HT1080 (cell line): Measurements from ENCODE around the gene TBX15. TPM values are rescaled to one million over a fixed set of nuclear protein-coding genes. Genes with fewer than 3 reads are reported as not detected.
A peak's percentile ranks its signal among the peaks of the same experiment; 100 is the strongest.
"Not testable (repeated sequence)": the region's sequence is repeated elsewhere in the genome, so short reads cannot be mapped to it uniquely, and the experiment has no call there.

Source experiments
- DNase-seq: peaks from one replicate; pipeline ENCODE4 v3.0.0-alpha.2; 2015; ENCODE audit warnings: low read depth
- total RNA-seq: library from RNA; depleted of rRNA; stranded (reverse); fragments of >200 nt; shearing (Covaris generic); gene quantifications from 2 replicates; pipeline ENCODE4 v1.2.3, GENCODE V29; 2014

Gene TBX15
- total RNA-seq, 1 experiment from 2014 or later: 0.03 TPM

GRCh38 chr1:118928739-118929554 lies 59.2 kb downstream of the TBX15 start:
- DNase-seq: peak; percentile 7

DNA sequence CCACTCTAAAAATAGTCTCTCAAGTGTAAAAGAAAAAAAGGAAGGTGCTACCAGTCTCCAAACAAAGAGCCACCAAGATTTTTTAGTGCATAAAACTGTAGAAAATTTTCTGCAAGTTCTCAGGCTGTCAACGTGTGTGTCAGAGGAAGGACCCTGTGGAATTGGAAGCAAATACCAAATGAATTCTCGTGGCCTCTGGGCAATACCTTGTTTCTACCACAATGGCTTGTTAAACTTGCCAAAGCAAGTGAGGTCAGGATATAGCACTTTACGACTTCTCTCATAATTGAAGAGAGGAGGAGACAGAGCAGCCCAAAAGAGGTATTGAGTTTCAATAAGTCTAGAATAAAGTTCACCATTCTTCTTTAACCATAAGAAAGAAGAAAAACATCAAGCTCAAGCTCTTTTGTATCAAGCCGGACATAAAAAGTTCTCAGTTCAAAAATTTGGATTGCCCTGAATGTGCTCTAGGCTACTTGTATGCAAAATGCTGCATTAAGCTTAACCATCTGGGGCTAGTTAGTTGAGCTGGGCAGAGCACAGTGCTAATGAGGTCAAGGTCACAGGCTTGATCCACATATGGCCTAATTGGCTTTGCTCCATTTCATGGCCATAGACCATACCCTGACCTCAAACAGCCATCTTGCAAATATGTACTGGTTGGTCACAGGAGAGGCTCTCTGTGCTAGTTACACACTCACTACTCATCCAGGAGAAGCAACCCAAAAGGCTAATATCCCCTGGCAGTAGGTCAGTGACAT lies 60.5 kb downstream of the TBX15 start:
- no peak for DNase-seq

- DNase-seq: no peak
Observed at GRCh38 chr1:118926261-118926660, 61.9 kb downstream of the TBX15 start.

DNA sequence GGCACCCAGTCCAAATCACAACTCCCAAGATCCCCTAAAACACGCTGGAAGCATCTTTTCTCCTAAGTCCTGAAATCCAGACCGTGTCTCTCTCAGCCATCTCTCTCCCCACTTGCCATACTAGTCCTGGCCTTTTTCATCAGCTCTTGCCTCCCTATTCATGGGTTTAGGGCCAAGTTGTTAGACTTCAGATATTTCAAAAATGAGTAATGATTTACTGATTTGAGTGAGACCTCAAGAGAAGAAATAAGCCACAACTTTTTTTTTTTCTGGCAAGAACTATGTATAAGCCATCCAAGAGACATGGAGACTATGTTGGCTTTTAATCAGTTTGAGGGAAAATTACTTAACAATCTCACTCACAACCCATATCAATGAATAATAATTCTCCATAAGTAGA lies 62.5 kb downstream of the TBX15 start:
- no peak for DNase-seq

DNA sequence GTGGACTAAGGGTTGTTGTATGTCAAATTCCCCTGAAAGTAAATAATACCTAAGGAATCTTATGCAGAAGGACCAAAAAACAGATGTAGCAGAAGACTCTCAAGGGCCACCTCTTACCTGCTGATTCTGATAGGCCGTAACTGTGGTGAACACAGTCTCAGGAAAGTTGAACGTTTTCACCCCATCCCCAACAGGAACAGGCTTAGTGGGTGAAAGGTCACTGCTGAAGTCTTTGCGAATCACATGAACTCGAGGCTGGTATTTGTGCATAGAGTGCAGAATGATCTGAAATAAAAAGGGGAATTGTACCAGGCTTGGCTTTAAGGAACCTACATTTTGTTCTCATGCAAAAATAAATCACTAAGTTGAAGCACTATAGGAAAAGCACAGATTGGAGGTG lies 64.8 kb downstream of the TBX15 start:
- no peak for DNase-seq

GRCh38 chr1:118921994-118922393 lies 66.1 kb downstream of the TBX15 start:
- DNase-seq: no peak

DNA sequence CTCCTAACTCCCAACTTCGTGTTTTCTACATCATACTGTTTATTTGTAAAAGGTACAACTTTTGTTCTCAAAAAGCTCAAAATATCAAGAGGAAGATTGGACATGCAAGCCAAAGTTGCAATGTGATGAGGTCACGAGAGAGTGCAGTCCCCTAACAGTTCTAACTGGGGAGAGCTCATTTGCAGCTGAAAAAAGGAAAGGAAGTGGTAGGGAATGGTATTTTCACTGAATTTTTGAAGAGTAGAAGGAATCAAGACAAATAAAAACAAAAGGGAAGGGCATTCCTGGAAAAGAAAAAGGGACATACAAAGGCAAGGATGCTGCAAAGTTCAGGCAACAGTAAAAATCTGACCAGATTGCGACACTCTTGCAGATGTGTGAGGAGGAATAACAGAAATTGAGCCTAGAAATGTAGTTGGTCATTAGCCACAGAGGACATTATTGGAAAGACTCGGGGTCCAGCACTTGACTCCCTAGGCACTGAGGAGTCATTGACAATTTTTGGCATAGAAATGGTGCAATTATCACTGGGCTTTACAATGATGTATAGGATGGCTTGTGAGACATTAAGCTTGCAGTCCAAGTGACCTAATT lies 67.9 kb downstream of the TBX15 start:
- DNase-seq: no peak

DNA sequence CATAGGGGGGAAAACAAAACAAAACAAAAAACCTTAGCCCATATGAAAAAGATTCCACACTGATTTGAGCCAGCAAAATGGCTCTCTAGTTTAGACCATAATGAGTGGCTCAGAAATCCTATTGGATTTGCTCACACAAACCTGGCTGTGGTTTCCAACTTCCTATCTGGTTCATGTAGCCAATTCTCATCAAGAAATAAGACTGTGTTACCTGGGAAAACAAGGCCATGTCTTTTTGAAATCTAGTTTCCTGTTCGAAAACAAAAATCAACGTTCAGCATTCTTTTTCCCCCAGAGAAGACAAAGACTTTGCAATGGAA lies 69.2 kb downstream of the TBX15 start:
- no peak for DNase-seq

- DNase-seq: no peak
Observed at GRCh38 chr1:118918230-118918939, 69.8 kb downstream of the TBX15 start.

DNA sequence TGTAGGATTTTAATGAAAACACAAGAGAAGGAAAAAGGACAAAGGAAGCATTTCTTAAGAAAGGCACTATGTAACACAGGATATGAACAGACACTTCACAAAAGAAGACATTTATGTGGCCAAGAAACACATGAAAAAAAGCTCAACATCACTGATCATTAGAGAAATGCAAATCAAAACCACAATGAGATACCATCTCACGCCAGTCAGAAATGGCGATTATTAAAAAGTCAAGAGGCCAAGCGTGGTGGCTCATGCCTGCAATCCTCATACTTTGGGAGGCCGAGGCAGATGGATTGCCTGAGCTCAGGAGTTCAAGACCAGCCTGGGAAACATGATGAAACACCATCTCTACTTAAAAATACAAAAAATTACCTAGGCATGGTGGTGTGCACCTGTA lies 71.8 kb downstream of the TBX15 start:
- DNase-seq: not testable (repeated sequence)

GRCh38 chr1:118914379-118915161 lies 73.6 kb downstream of the TBX15 start:
- no peak for DNase-seq

GRCh38 chr1:118913818-118914217 lies 74.3 kb downstream of the TBX15 start:
- no peak for DNase-seq

- no peak for DNase-seq
Observed at GRCh38 chr1:118912574-118912973, 75.6 kb downstream of the TBX15 start.

DNA sequence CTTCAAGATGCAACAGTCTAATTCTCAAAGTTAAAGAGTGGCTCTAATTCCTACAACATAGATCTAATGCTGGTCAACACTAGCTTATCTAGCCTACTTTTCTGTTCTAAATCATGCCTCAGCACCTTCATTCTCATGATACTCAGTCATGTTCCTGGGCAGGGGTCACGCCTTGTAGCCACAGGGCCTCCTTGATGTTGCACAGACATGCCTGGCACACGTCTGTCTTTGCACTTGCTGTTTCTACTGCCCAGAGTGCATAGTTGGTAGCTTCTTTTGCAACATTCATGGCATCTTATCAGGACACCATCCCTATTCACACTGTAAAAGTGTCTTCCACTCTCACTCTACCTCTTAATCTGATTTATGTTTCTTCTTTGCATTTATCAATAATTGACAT lies 76.6 kb downstream of the TBX15 start:
- no peak for DNase-seq

- DNase-seq: no peak
Observed at GRCh38 chr1:118907466-118907865, 80.7 kb downstream of the TBX15 start.

GRCh38 chr1:118905671-118906070 lies 82.5 kb downstream of the TBX15 start:
- no peak for DNase-seq

- no peak for DNase-seq
Observed at GRCh38 chr1:118905196-118905595, 82.9 kb downstream of the TBX15 start.

DNA sequence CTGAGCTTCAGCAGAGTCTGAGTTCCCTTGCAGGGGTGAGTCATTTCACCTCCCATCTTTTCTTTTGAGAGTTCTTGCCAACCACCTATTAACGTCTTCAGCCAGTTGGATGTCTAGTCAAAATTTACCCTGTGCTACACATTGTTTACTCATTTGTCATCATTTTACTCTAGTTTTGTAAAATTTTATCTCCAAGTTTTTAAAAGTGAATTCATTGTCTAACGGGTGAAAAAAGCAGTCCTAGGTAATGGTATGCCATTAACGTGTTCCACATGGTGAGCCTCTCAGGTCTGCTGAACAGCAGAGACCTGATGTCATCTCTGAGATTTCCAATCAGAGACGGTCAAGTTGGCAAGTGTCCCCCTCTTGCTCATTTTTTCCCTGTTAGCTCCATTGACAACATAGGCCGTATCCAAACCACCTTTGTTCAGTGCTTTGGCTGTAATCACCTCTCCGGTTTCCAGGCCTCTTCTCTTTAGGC lies 85.4 kb downstream of the TBX15 start:
- DNase-seq: peak; percentile 5

GRCh38 chr1:118902299-118902698 lies 85.8 kb downstream of the TBX15 start:
- DNase-seq: no peak

DNA sequence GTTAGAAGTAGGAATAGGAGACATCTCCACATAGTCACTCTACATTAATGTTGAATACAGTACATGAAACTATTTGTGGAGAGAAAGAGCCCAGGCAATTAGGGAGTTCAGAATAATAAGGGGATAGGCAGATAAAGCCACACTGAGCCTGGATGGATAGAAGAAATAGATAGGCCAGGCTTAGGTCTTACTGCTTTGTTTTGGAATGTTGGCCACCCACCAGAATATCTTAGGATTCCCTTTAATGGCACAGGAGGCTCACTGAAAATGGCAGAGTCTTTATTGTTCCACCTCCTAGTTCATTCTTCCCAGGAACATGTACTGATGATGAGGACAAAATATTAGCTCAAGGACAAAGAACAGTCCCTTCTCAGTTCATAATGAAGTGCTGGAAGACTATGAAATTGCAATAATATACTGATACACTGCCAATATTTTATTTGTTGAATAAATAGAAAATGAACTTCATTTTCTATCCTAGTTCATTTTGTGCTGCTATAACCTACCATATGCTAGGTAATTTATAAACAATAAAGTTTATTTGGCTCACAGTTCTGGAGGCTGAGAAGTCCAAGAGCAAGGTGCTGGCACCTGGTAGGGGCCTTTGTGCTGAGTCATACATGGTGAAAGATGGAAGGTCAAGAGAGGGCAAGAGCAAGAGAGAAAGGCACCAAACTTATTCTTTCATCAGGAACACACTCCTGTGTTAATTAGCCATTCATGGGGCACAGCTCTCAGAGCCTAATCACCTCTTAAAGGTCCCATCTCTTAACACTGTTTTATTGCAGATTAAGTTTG lies 87.3 kb downstream of the TBX15 start:
- DNase-seq: no peak
